Astrocyte (in vitro differentiated cells and primary cell): ENCODE results near the gene TTLL7. TPM values are rescaled to one million over a fixed set of nuclear protein-coding genes. Genes with fewer than 3 reads are reported as not detected.

Experiments used
- DNase-seq: peaks from one replicate; pipeline ENCODE4 v3.0.0-alpha.2; 2010; ENCODE audit warnings: low read depth
- FAIRE-seq: peaks from 2 replicates; lab custom pipeline; 2011; peaks lifted over from hg19 to GRCh38; lab: Jason Lieb, UNC
- H2AFZ ChIP-seq: 2 replicates; pipeline ENCODE4 v1.6.0; 2012; ENCODE audit warnings: low read depth, low read length, inconsistent platforms
- H3K27ac ChIP-seq: 2 replicates; pipeline ENCODE4 v1.5.1; 2011; ENCODE audit warnings: low read depth, low read length, inconsistent platforms
- H3K27me3 ChIP-seq: 2 replicates; pipeline ENCODE4 v1.6.0; 2011; ENCODE audit warnings: low read length, inconsistent platforms; ENCODE audit not compliant: insufficient read depth
- H3K36me3 ChIP-seq: 2 replicates; pipeline ENCODE4 v1.5.1; 2011; ENCODE audit warnings: low read length, inconsistent platforms; ENCODE audit not compliant: insufficient read depth
- H3K4me1 ChIP-seq: 2 replicates; pipeline ENCODE4 v1.5.1; 2011; ENCODE audit warnings: low read length, inconsistent platforms; ENCODE audit not compliant: insufficient read depth
- H3K4me2 ChIP-seq: 2 replicates; pipeline ENCODE4 v1.6.0; 2012; ENCODE audit warnings: low read length, inconsistent platforms
- H3K4me3 ChIP-seq: 2 replicates; pipeline ENCODE4 v1.5.1; 2011; ENCODE audit warnings: low read depth, mild to moderate bottlenecking, low read length, inconsistent platforms; ENCODE audit not compliant: insufficient read depth
- H3K79me2 ChIP-seq: 2 replicates; pipeline ENCODE4 v1.6.0; 2012; ENCODE audit warnings: mild to moderate bottlenecking, low read length, inconsistent platforms; ENCODE audit not compliant: insufficient read depth
- H3K9ac ChIP-seq: 2 replicates; pipeline ENCODE4 v1.6.0; 2012; ENCODE audit warnings: mild to moderate bottlenecking, low read length, inconsistent platforms
- H3K9me3 ChIP-seq: 2 replicates; pipeline ENCODE4 v1.5.1; 2012; ENCODE audit warnings: low read depth, mild to moderate bottlenecking, low read length, inconsistent platforms; ENCODE audit not compliant: insufficient read depth
- H4K20me1 ChIP-seq: 2 replicates; pipeline ENCODE4 v1.6.0; 2012; ENCODE audit warnings: low read length, inconsistent platforms; ENCODE audit not compliant: insufficient read depth
- H3K27ac Mint-ChIP-seq: one replicate; pipeline ENCODE4 v1.8.0; 2021; ENCODE audit warnings: mild to moderate bottlenecking, mixed read lengths; ENCODE audit not compliant: unreplicated experiment
- H3K27me3 Mint-ChIP-seq: one replicate; pipeline ENCODE4 v1.8.0; 2021; ENCODE audit warnings: low read depth, mixed read lengths; ENCODE audit not compliant: unreplicated experiment
- H3K36me3 Mint-ChIP-seq: one replicate; pipeline ENCODE4 v1.8.0; 2021; ENCODE audit warnings: low read depth, mixed read lengths; ENCODE audit not compliant: unreplicated experiment
- H3K4me1 Mint-ChIP-seq: one replicate; pipeline ENCODE4 v1.8.0; 2021; ENCODE audit warnings: low read depth, mixed read lengths; ENCODE audit not compliant: unreplicated experiment
- H3K4me3 Mint-ChIP-seq: one replicate; pipeline ENCODE4 v1.8.0; 2021; ENCODE audit warnings: mild to moderate bottlenecking, moderate library complexity, mixed read lengths; ENCODE audit not compliant: unreplicated experiment
- H3K9me3 Mint-ChIP-seq: one replicate; pipeline ENCODE4 v1.8.0; 2021; ENCODE audit warnings: mild to moderate bottlenecking, mixed read lengths; ENCODE audit not compliant: unreplicated experiment
- CTCF ChIP-seq: IDR thresholded peaks from 2 replicates; pipeline ENCODE4 v1.5.1; 2011; ENCODE audit warnings: low read depth, mild to moderate bottlenecking, inconsistent platforms, low read length, moderate library complexity; ENCODE audit not compliant: insufficient read depth
- EZH2 ChIP-seq: IDR thresholded peaks from 2 replicates; pipeline ENCODE4 v1.6.1; 2012; ENCODE audit warnings: mild to moderate bottlenecking, low read length, inconsistent platforms; ENCODE audit not compliant: insufficient read depth
- total RNA-seq: library from RNA; stranded (reverse); gene quantifications from 2 replicates; pipeline ENCODE4 v1.2.1, GENCODE V29; 2021

Gene TTLL7
- total RNA-seq, 1 donor from 2014 or later, result 28.5 TPM

- H3K27ac Mint-ChIP-seq, result no peak overlapping the region
- no peak overlapping the region for H3K4me3 ChIP-seq
Measured at GRCh38 chr1:83932693-83933092, 66.2 kb downstream of the TTLL7 start.

GRCh38 chr1:83932281-83932680 lies 66.7 kb downstream of the TTLL7 start:
- H3K27me3 Mint-ChIP-seq, result no peaks in the 10 kb centered on the region
- TF ChIP-seq CTCF (no peak), EZH2 (no peak)
- Histone ChIP-seq H3K9ac (no peak overlapping the region), H3K27me3 (no peaks in the 10 kb centered on the region), H3K9me3 (no peaks in the 10 kb centered on the region), H3K4me1 (no peaks in the 10 kb centered on the region), H2AFZ (no peak overlapping the region), H3K4me2 (no peak overlapping the region), H3K27ac (no peak overlapping the region), H3K4me3 (no peak overlapping the region), H4K20me1 (no peaks in the 10 kb centered on the region), H3K79me2 (no peaks in the 10 kb centered on the region), H3K36me3 (no peaks in the 10 kb centered on the region)
- H3K27ac Mint-ChIP-seq, result no peak overlapping the region
- DNase-seq (no peak), FAIRE-seq (no peak)
- H3K9me3 Mint-ChIP-seq, result no peaks in the 10 kb centered on the region
- H3K4me3 Mint-ChIP-seq, result no peak overlapping the region
- H3K4me1 Mint-ChIP-seq, result peaks cover 3% of the 10 kb centered on the region
- peaks cover 3% of the 10 kb centered on the region for H3K36me3 Mint-ChIP-seq

More at GRCh38 chr1:83932693-83933092, 66.2 kb downstream of the TTLL7 start:
- Histone ChIP-seq H3K36me3 (no peaks in the 10 kb centered on the region), H3K9ac (no peak overlapping the region), H3K4me1 (no peaks in the 10 kb centered on the region), H3K79me2 (no peaks in the 10 kb centered on the region), H2AFZ (no peak overlapping the region), H3K9me3 (no peaks in the 10 kb centered on the region), H3K27ac (no peak overlapping the region), H4K20me1 (no peaks in the 10 kb centered on the region), H3K4me2 (no peak overlapping the region), H3K27me3 (no peaks in the 10 kb centered on the region)
- Mint-ChIP-seq H3K36me3 (peaks cover 3% of the 10 kb centered on the region), H3K4me1 (peaks cover 3% of the 10 kb centered on the region), H3K9me3 (no peaks in the 10 kb centered on the region), H3K27me3 (no peaks in the 10 kb centered on the region), H3K4me3 (no peak overlapping the region)
- FAIRE-seq, result no peak
- DNase-seq, result no peak
- no peak for TF ChIP-seq EZH2
- no peak for TF ChIP-seq CTCF

GRCh38 chr1:83931658-83932253 lies 67.2 kb downstream of the TTLL7 start:
- no peaks in the 10 kb centered on the region for H3K27me3 Mint-ChIP-seq
- FAIRE-seq (peak; percentile 62), DNase-seq (peak; percentile 12)
- Histone ChIP-seq H3K4me1 (no peaks in the 10 kb centered on the region), H3K4me2 (no peak overlapping the region), H3K27me3 (no peaks in the 10 kb centered on the region), H4K20me1 (no peaks in the 10 kb centered on the region), H3K9ac (no peak overlapping the region), H3K79me2 (no peaks in the 10 kb centered on the region), H3K4me3 (no peak overlapping the region), H3K36me3 (no peaks in the 10 kb centered on the region), H3K9me3 (no peaks in the 10 kb centered on the region), H3K27ac (no peak overlapping the region), H2AFZ (no peak overlapping the region)
- H3K36me3 Mint-ChIP-seq, result peaks cover 3% of the 10 kb centered on the region
- TF ChIP-seq EZH2 (no peak), CTCF (peak; percentile 67)
- H3K4me1 Mint-ChIP-seq, result peaks cover 3% of the 10 kb centered on the region
- H3K9me3 Mint-ChIP-seq, result no peaks in the 10 kb centered on the region
- no peak overlapping the region for H3K4me3 Mint-ChIP-seq
- H3K27ac Mint-ChIP-seq, result no peak overlapping the region
